ENCODE results near the gene MED31. TPM values are rescaled to one million over a fixed set of nuclear protein-coding genes. Genes with fewer than 3 reads are reported as not detected.

The MED31 gene
- total RNA-seq, 4 donors from 2014 or later: 3.8 to 8.6 (median 7.2) TPM

DNA sequence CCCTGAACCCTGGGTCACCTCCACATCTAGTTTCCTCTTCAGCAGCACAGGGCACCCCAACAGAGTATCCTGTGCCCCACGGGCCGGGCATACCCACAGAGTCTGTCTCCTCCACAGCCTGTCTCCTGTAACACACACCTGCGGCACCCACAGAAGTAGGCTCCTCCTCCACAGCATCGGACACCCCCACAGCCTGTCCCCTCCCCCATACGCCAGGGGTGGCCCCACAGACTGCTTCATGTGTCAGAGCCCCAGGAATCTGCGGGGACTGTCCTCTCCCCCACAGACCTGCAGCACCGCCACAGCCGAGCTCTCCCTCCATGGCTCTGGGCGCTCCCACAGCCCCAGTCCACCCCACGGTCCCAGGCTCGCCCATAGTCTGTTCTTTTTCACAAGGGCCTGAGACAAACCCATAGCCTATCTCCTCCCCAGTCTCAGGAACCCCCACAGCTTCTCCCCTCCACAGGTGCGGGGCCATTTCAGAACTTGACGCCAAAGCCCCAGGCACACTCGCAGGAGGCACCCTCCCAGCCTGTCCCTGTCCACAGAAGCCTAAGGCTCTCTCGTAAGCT lies 12.3 kb downstream of the MED31 start:
- intact Hi-C loops (cut with DNase I; ENCODE audit: low total_unique reads) (no loop called here), in situ Hi-C loops (cut with MboI; ENCODE audit: low sequenced_read_pairs in 4 of 4) (loop anchor here in 1 of 4 donors (25.0 kb wide), 1 partner anchor 373 kb away; the partner anchor contains the start of genes BCL6B and RNASEK)
- TF ChIP-seq, protein P1, sequence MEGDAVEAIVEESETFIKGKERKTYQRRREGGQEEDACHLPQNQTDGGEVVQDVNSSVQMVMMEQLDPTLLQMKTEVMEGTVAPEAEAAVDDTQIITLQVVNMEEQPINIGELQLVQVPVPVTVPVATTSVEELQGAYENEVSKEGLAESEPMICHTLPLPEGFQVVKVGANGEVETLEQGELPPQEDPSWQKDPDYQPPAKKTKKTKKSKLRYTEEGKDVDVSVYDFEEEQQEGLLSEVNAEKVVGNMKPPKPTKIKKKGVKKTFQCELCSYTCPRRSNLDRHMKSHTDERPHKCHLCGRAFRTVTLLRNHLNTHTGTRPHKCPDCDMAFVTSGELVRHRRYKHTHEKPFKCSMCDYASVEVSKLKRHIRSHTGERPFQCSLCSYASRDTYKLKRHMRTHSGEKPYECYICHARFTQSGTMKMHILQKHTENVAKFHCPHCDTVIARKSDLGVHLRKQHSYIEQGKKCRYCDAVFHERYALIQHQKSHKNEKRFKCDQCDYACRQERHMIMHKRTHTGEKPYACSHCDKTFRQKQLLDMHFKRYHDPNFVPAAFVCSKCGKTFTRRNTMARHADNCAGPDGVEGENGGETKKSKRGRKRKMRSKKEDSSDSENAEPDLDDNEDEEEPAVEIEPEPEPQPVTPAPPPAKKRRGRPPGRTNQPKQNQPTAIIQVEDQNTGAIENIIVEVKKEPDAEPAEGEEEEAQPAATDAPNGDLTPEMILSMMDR (IDR thresholded peaks at IDR 0.05 in 4 of 5, conservative IDR thresholded peaks at IDR 0.05 in 1 of 5): no peak
- TF ChIP-seq POLR2A (IDR thresholded peaks at IDR 0.05): no peak
- ATAC-seq: no peak
- H3K4me3 ChIP-seq: peak overlapping the region; percentile 91 to 97 (median 93)
- H3K27me3 ChIP-seq: no peaks in the 10 kb centered on the region
- peaks cover 10 to 22% of the 10 kb centered on the region in 2 donors for H3K4me1 ChIP-seq
- no peak for DNase-seq
- no peak overlapping the region for H3K27ac ChIP-seq
- peaks cover 0 to 10% of the 10 kb centered on the region in 2 donors for H3K36me3 ChIP-seq
- no peaks in the 10 kb centered on the region for H3K9me3 ChIP-seq

DNA sequence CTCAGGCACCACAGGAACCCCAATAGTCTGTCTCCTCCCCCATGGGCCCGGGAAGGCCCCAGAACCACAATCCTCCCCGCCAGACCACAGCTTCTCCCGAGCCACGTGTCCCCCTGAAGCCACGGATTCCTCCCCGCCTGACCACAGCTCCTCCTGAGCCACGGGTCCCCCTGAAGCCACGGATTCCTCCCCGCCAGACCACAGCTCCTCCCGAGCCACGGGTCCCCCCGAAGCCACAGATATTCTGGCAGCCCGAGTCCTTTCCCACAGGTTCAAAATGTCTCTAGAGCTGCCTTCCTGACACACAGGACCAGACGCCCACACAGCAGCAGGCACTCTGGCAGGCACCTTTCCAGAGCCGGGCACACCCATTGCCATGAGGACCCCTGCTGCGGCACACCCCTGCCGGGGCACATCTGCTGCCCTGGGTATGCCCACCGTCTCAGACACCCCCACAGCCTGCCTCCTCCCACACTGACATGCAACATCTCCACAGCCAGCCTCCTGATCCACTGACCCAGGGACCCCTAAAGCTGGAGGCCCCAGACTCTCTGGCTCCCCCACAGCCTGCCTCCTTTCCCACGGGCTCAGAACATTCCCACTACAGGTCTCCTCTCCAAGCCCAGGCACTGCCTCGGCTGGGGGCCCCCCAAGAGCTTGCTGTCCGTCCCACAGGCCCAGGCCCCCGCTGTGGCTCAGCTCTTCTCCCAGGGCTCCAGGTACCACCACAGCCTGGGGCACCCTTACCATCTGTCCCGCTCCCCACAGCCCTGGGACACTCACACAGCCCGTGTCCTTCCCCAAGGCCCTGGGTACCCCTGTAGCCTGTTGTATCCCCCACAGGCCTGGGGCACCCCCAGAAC lies 13.1 kb downstream of the MED31 start:
- no peak for ATAC-seq
- TF ChIP-seq POLR2A (IDR thresholded peaks at IDR 0.05): no peak
- TF ChIP-seq, protein P1 (IDR thresholded peaks at IDR 0.05 in 4 of 5, conservative IDR thresholded peaks at IDR 0.05 in 1 of 5): no peak
- H3K9me3 ChIP-seq: no peaks in the 10 kb centered on the region
- in situ Hi-C loops (cut with MboI; ENCODE audit: low sequenced_read_pairs in 4 of 4) (loop anchor here in 1 of 4 donors (25.0 kb wide), 1 partner anchor 374 kb away; the partner anchor contains the start of genes BCL6B and RNASEK), intact Hi-C loops (cut with DNase I; ENCODE audit: low total_unique reads) (no loop called here)
- H3K36me3 ChIP-seq: peaks cover 0 to 10% of the 10 kb centered on the region in 2 donors
- H3K4me1 ChIP-seq: peaks cover 10 to 22% of the 10 kb centered on the region in 2 donors
- DNase-seq: no peak
- H3K4me3 ChIP-seq: no peak overlapping the region
- H3K27ac ChIP-seq: no peak overlapping the region
- H3K27me3 ChIP-seq: no peaks in the 10 kb centered on the region

DNA sequence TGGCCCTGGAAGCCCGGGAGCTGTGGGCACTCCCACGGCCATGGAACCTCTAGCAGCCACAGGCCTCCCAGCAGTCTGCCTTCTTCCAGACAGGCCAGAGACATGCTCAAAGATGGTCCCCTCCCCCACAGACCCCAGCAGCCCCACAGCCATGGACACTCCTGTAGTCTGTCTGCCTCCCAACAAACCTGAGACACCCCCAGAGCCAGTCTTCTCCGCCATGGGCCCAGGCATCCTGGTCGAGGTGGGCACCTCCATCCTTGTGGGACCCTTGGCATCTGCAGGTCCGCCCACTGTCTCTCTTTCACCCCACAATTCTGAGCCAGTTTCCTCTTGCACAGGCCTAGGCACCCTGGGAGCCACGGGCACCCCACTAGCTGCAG lies 14.0 kb downstream of the MED31 start:
- Histone ChIP-seq H3K27ac (no peak overlapping the region), H3K36me3 (peaks cover 0 to 19% of the 10 kb centered on the region in 2 donors), H3K27me3 (no peaks in the 10 kb centered on the region), H3K4me3 (no peak overlapping the region), H3K9me3 (no peaks in the 10 kb centered on the region), H3K4me1 (peaks cover 10 to 22% of the 10 kb centered on the region in 2 donors)
- DNase-seq (no peak), ATAC-seq (no peak)
- in situ Hi-C loops (cut with MboI; ENCODE audit: low sequenced_read_pairs in 4 of 4) (loop anchor here in 1 of 4 donors (25.0 kb wide), 1 partner anchor 375 kb away; the partner anchor contains the start of genes BCL6B and RNASEK), intact Hi-C loops (cut with DNase I; ENCODE audit: low total_unique reads) (no loop called here)
- TF ChIP-seq POLR2A (IDR thresholded peaks at IDR 0.05): no peak
- TF ChIP-seq, protein P1 (IDR thresholded peaks at IDR 0.05 in 4 of 5, conservative IDR thresholded peaks at IDR 0.05 in 1 of 5): no peak

DNA sequence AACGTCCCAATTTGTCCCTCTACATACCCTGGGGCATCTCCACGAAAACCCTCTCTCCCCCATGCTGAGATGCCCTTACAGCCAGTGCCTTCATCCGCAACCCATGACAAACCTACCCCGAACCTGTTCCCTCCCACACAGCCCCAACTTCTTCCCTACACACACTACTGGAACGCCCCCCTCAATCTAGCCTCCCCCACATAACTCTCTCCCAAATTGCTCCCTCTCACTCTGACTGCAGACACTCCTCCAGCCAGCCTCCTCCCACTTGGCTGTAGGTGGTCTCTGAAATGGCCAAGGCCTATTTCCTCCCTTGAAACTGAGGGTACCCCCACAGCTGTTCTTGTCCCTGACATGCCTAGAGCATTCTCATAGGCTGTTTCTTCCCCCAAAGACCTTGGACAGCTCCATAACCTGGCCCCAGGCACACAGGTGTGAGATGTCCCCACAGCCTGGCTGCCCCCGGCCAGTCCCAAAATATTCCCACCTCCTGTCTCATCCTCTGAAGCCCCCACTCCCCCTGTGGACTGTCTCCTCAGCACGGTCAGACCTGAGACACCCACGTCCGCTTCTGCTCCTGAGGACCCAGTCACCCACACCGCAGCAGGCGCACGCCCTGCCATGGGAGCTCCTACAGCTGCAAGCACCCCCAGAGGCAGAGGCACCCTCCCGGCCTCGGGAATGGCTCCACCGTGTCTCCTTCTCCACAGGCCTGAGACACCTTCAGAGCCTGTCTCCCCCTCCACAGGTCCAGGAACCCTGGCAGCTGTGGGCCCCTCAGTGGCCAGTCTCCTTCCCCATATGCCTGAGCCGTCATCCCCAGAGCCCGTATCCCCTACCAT lies 14.6 kb downstream of the MED31 start:
- in situ Hi-C loops (cut with MboI; ENCODE audit: low sequenced_read_pairs in 4 of 4) (loop anchor here in 1 of 4 donors (25.0 kb wide), 1 partner anchor 375 kb away; the partner anchor contains the start of genes BCL6B and RNASEK), intact Hi-C loops (cut with DNase I; ENCODE audit: low total_unique reads) (no loop called here)
- H3K4me3 ChIP-seq: no peak overlapping the region
- no peaks in the 10 kb centered on the region for H3K27me3 ChIP-seq
- peaks cover 0 to 25% of the 10 kb centered on the region in 2 donors for H3K36me3 ChIP-seq
- no peak overlapping the region for H3K27ac ChIP-seq
- ATAC-seq (no peak), DNase-seq (no peak)
- TF ChIP-seq, protein P1 (IDR thresholded peaks at IDR 0.05 in 4 of 5, conservative IDR thresholded peaks at IDR 0.05 in 1 of 5): no peak
- no peak for TF ChIP-seq POLR2A (IDR thresholded peaks at IDR 0.05)
- peaks cover 10 to 20% of the 10 kb centered on the region in 2 donors for H3K4me1 ChIP-seq
- no peaks in the 10 kb centered on the region for H3K9me3 ChIP-seq

Data from gastrocnemius medialis (tissue), 4 donors.